Type B pancreatic cell (in vitro differentiated cells): Measurements from ENCODE around the gene A2M. TPM values are rescaled to one million over a fixed set of nuclear protein-coding genes. Genes with fewer than 3 reads are reported as not detected.
A peak's percentile ranks its signal among the peaks of the same experiment; 100 is the strongest.

Experiments
- DNase-seq: peaks from one replicate; pipeline ENCODE4 v3.0.0; 2021; ENCODE audit warnings: mixed read lengths; ENCODE audit not compliant: unreplicated experiment; ENCODE audit errors: extremely low spot score
- H3K27ac Mint-ChIP-seq: 2 replicates; pipeline ENCODE4 v1.8.0; 2021; ENCODE audit warnings: mild to moderate bottlenecking, mixed read lengths
- H3K27me3 Mint-ChIP-seq: 2 replicates; pipeline ENCODE4 v1.8.0; 2021; ENCODE audit warnings: mixed read lengths
- H3K36me3 Mint-ChIP-seq: 2 replicates; pipeline ENCODE4 v1.8.0; 2021; ENCODE audit warnings: mixed read lengths
- H3K4me1 Mint-ChIP-seq: one replicate; pipeline ENCODE4 v1.8.0; 2021; ENCODE audit warnings: mixed read lengths; ENCODE audit not compliant: unreplicated experiment
- H3K4me3 Mint-ChIP-seq: 2 replicates; pipeline ENCODE4 v1.8.0; 2021; ENCODE audit warnings: mild to moderate bottlenecking, mixed read lengths
- H3K9me3 Mint-ChIP-seq: 2 replicates; pipeline ENCODE4 v1.8.0; 2021; ENCODE audit warnings: mixed read lengths
- total RNA-seq: library from RNA; stranded (reverse); gene quantifications from 2 replicates; pipeline ENCODE4 v1.2.1, GENCODE V29; 2021; ENCODE audit warnings: low replicate concordance
- TF ChIP-seq, protein P1 (sequence below): fragments of 200-600 bp; sonication (generic); conservative IDR thresholded peaks from 2 replicates; pipeline ENCODE4 v1.5.0; 2021; ENCODE audit warnings: antibody characterized with exemption, mild to moderate bottlenecking

Gene A2M
- total RNA-seq, 1 donor from 2014 or later = 84.9 TPM

GRCh38 chr12:9064201-9064814, 51.4 kb downstream of the A2M start:
- Mint-ChIP-seq H3K36me3 (peaks cover 8% of the 10 kb centered on the region), H3K27me3 (no peaks in the 10 kb centered on the region), H3K27ac (peak overlapping the region; percentile 96), H3K4me3 (peak overlapping the region; percentile 89), H3K4me1 (peaks cover 10% of the 10 kb centered on the region), H3K9me3 (no peaks in the 10 kb centered on the region)
- DNase-seq = no peak
- TF ChIP-seq, protein P1, sequence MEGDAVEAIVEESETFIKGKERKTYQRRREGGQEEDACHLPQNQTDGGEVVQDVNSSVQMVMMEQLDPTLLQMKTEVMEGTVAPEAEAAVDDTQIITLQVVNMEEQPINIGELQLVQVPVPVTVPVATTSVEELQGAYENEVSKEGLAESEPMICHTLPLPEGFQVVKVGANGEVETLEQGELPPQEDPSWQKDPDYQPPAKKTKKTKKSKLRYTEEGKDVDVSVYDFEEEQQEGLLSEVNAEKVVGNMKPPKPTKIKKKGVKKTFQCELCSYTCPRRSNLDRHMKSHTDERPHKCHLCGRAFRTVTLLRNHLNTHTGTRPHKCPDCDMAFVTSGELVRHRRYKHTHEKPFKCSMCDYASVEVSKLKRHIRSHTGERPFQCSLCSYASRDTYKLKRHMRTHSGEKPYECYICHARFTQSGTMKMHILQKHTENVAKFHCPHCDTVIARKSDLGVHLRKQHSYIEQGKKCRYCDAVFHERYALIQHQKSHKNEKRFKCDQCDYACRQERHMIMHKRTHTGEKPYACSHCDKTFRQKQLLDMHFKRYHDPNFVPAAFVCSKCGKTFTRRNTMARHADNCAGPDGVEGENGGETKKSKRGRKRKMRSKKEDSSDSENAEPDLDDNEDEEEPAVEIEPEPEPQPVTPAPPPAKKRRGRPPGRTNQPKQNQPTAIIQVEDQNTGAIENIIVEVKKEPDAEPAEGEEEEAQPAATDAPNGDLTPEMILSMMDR = peak; percentile 53

GRCh38 chr12:9052610-9053009, 63.1 kb downstream of the A2M start:
- DNase-seq = no peak
- no peaks in the 10 kb centered on the region for H3K36me3 Mint-ChIP-seq
- no peak overlapping the region for H3K27ac Mint-ChIP-seq

GRCh38 chr12:9051158-9051550, 64.6 kb downstream of the A2M start:
- Mint-ChIP-seq H3K4me3 (no peak overlapping the region), H3K9me3 (no peaks in the 10 kb centered on the region), H3K27me3 (peaks cover 7% of the 10 kb centered on the region), H3K36me3 (no peaks in the 10 kb centered on the region), H3K27ac (no peak overlapping the region), H3K4me1 (no peaks in the 10 kb centered on the region)
- DNase-seq = no peak
- TF ChIP-seq, protein P1 = no peak

More at GRCh38 chr12:9052610-9053009, 63.1 kb downstream of the A2M start:
- Mint-ChIP-seq H3K27me3 (peaks cover 7% of the 10 kb centered on the region), H3K4me3 (no peak overlapping the region), H3K9me3 (no peaks in the 10 kb centered on the region), H3K4me1 (no peaks in the 10 kb centered on the region)
- TF ChIP-seq, protein P1 = no peak

DNA sequence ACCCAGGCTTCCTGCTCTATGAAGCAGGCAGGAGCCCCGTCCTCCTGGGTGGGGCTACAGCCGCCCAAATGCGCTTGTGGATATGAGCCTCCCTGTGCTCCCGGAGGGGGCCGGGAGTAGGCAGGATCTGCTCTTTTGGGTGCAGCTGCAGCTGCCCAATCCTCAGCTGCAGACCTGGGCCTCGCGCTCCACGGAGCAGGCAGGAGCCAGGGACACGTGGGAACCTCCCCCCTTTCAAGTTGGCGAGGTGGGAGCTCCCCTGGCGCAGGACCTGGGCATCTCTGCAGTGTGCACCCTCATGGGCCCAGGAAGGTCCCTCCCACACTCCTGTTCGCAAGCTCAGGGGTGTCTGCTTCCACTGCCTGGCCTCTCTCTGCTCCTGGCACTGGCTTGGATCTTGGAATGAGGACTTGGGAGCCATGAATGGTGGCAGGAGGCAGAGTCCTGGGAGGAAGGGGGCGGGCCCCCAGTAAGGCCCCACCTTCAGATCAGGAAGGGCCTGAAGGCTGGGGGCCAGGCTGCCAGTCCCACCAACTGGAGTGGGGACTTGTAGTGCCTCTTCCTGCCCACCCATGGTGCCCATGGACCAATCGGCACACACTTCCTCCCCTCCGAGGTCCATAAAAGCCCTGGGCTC, 65.1 kb downstream of the A2M start:
- Mint-ChIP-seq H3K4me3 (no peak overlapping the region), H3K27ac (no peak overlapping the region), H3K9me3 (no peaks in the 10 kb centered on the region), H3K36me3 (peaks cover 2% of the 10 kb centered on the region), H3K4me1 (no peaks in the 10 kb centered on the region), H3K27me3 (peaks cover 7% of the 10 kb centered on the region)
- no peak for DNase-seq
- TF ChIP-seq, protein P1 = no peak

DNA sequence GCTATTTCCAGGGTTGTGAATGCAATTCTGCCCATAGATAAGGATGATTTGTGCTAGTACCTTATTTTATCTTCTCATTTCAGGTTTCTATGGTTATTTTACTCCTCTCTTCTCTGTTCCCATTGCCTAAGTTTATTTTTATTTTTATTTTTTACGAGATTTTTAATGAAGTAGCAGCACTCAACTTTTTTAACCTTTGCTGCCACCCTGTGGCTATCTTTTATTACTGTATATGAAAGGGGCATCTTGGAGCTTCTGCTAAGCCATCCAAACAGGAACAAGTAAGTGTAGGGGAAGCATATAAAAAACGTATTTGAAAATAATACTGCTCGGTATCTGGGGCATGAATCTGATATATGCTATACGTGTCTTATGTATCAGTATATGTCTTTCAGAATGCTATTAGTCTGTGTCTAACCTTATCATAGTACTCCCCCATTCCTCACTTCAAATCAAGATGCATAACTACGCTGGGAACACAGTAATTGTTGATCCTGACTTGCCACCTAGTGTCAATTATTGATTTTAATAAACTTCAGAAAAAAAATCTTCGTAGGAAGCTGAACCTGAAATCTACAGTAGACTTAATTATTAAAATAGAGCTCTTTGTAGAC, 66.1 kb downstream of the A2M start:
- H3K27me3 Mint-ChIP-seq = peaks cover 7% of the 10 kb centered on the region
- no peak overlapping the region for H3K4me3 Mint-ChIP-seq
- peaks cover 6% of the 10 kb centered on the region for H3K36me3 Mint-ChIP-seq
- no peak overlapping the region for H3K27ac Mint-ChIP-seq
- TF ChIP-seq, protein P1 = peak; percentile 80
- no peaks in the 10 kb centered on the region for H3K9me3 Mint-ChIP-seq
- no peak for DNase-seq
- H3K4me1 Mint-ChIP-seq = no peaks in the 10 kb centered on the region
